Urinary bladder (tissue), 4 donors: ENCODE measurements around the gene ATF2. TPM values are rescaled to one million over a fixed set of nuclear protein-coding genes. Genes with fewer than 3 reads are reported as not detected.
"Not testable (repeated sequence)": the region's sequence is repeated elsewhere in the genome, so short reads cannot be mapped to it uniquely, and the experiment has no call there.

Source experiments
- DNase-seq: peaks from one replicate; pipeline ENCODE4 v3.0.0-alpha.2; 2015; ENCODE audit errors: extremely low spot score
- H3K27ac ChIP-seq: one replicate; pipeline ENCODE4 v1.5.1; 2013; ENCODE audit warnings: low read depth, mild to moderate bottlenecking, moderate library complexity
- H3K36me3 ChIP-seq: one replicate; pipeline ENCODE4 v1.6.1; 2013; ENCODE audit warnings: mild to moderate bottlenecking, moderate library complexity; ENCODE audit not compliant: insufficient read depth
- H3K4me1 ChIP-seq: one replicate; pipeline ENCODE4 v1.6.1; 2013; ENCODE audit warnings: mild to moderate bottlenecking, moderate library complexity; ENCODE audit not compliant: insufficient read depth
- H3K4me3 ChIP-seq: one replicate; pipeline ENCODE4 v1.5.1; 2013; ENCODE audit warnings: low read depth, low read length
- WGBS: extraction: QIAGEN DNeasy Blood & Tissue Kit; methylation state at CpG from one replicate; pipeline ENCODE4 v1.1.7; 2013; 5-methylcytosine and 5-hydroxymethylcytosine counted together
- polyA plus RNA-seq: library from polyadenylated mRNA; stranded (reverse); fragments of 200-250 nt; gene quantifications from one replicate; pipeline ENCODE4 v1.2.3, GENCODE V29; 2013
- total RNA-seq: library from RNA; depleted of rRNA; stranded (reverse); fragments of >200 nt; gene quantifications from one replicate; pipeline ENCODE4 v1.2.3, GENCODE V29; 2014
- donor health status: healthy with polysubstance abuse.
- donor health status: healthy.

ATF2 gene
- total and polyA plus RNA-seq, 2 donors = 20.4 to 117 TPM

DNA sequence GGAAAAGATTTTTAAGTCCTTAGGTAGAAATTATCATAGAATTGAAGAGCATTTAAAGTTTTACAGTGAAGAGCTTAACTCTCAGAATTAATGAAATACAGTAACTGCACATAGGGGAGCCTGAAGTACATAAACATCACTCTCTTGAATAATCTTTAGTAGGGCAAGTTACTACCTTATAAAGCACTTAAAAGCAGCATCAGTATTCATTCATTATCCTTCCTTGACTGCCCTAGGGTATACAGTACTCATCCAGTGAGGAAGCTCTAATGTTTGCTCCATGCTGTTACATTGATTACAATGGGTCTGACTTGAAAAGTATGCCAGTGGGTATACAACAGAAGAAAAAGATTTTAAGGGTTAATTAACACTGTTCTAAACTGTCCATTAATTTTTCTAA is 66.5 kb downstream of the ATF2 start:
- H3K4me1 ChIP-seq = no peaks in the 10 kb centered on the region
- no peak overlapping the region for H3K27ac ChIP-seq
- DNase-seq = no peak
- no peaks in the 10 kb centered on the region for H3K36me3 ChIP-seq
- H3K4me3 ChIP-seq = no peak overlapping the region

DNA sequence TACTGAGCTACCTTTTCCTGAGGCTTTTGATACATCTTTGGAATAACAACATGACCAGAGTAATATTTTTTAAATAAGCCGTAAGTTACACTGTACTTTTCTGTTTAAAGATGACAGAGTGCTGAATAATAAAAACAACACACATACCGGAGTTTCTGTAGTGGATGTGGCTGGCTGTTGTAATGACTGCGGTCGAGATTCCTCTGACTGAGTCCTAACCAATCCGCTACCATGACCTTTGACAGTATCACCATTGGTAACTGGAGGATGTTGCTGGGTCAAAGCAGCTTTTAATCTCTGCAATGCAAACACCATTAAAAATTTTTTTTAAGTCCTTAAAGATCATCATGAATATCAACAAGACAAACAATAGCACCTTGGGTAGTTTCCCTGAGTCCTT is 70.7 kb downstream of the ATF2 start:
- WGBS = 88% methylated on average over 5 of the region's 5 CpGs

GRCh38 chr2:175084117-175084516 is 83.9 kb downstream of the ATF2 start:
- DNase-seq, H3K4me1 ChIP-seq, H3K27ac ChIP-seq, H3K36me3 ChIP-seq, H3K4me3 ChIP-seq: not testable (repeated sequence)
- 99% methylated on average over 4 of the region's 4 CpGs for WGBS

More for the DNA sequence above, 70.7 kb downstream of the ATF2 start:
- DNase-seq = no peak
- Histone ChIP-seq H3K27ac (no peak overlapping the region), H3K36me3 (no peaks in the 10 kb centered on the region), H3K4me1 (no peaks in the 10 kb centered on the region), H3K4me3 (no peak overlapping the region)

DNA sequence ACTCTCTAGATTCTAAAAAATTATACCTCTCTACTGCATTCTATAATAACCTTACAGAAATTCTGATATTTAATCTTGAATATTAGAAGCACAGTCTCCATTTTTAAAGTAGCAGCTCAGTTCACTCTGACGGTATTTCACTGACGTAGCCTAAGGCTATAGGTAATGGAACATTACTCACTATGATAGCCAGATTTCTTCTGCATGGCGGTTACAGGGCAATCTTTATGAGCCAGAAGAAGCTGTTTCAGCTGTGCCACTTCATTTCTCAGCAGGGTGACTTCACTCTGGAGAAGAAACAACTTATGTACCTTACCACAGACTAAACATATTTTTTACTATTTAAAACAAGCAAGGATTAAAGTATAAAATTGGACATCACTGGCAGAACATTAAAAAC is 87.5 kb downstream of the ATF2 start:
- 85% methylated on average over 3 of the region's 3 CpGs for WGBS
- peaks cover 4% of the 10 kb centered on the region for H3K36me3 ChIP-seq

DNA sequence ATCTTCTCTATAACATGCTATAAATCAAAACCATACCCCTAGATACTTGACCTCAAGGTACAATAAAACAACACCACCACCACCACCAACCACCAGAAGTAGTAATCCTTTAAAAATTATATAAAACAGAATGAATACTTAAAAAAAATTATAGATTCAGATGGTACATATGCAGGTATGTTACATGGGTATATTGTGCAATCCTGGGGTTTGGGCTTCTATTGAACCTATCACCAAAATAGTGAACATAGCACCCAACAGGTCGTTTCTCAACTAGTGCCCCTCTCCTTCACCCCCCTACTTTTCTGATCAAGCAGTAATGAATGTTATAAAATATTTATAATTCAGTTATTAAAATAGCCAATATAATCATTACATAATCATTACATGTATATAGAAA is 91.7 kb downstream of the ATF2 start:
- no peak overlapping the region for H3K27ac ChIP-seq
- H3K4me3 ChIP-seq = no peak overlapping the region
- 95% methylated on average over 1 of the region's 1 CpG for WGBS
- no peak for DNase-seq
- H3K4me1 ChIP-seq = no peaks in the 10 kb centered on the region
- H3K36me3 ChIP-seq = peaks cover 7% of the 10 kb centered on the region

More for the DNA sequence above, 87.5 kb downstream of the ATF2 start:
- H3K4me3 ChIP-seq = no peak overlapping the region
- DNase-seq = no peak
- H3K4me1 ChIP-seq = no peaks in the 10 kb centered on the region
- H3K27ac ChIP-seq = no peak overlapping the region

DNA sequence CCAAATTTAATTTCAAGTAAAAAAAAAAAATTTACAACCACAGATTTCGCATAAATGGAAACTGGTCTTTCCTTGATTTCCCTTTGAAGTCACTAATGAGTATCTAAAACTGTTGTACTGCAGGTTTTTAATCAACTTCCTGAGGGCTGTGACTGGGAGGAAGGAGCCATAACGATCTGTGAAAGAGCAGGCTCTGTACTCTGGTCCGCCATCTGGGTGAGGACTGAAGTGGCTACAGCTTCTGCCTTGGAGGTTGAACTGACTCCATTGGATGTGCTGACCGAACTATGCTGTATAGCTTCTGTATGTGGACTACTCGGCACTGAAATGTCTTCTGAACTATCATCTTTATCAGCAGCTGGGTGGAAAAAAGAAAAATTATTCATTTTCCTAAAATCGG is 93.5 kb downstream of the ATF2 start:
- WGBS = 92% methylated on average over 6 of the region's 6 CpGs
- H3K4me3 ChIP-seq = no peak overlapping the region
- no peak for DNase-seq
- H3K4me1 ChIP-seq = no peaks in the 10 kb centered on the region
- H3K27ac ChIP-seq = no peak overlapping the region
- H3K36me3 ChIP-seq = peaks cover 4% of the 10 kb centered on the region

GRCh38 chr2:175068534-175068933 is 99.5 kb downstream of the ATF2 start:
- no peak for DNase-seq
- Histone ChIP-seq H3K36me3 (no peaks in the 10 kb centered on the region), H3K4me3 (no peak overlapping the region), H3K4me1 (no peaks in the 10 kb centered on the region), H3K27ac (no peak overlapping the region)
- 92% methylated on average over 1 of the region's 1 CpG for WGBS

GRCh38 chr2:175066411-175066810 is 101.6 kb downstream of the ATF2 start:
- 91% methylated on average over 4 of the region's 4 CpGs for WGBS
- Histone ChIP-seq H3K36me3 (no peaks in the 10 kb centered on the region), H3K4me3 (no peak overlapping the region), H3K4me1 (no peaks in the 10 kb centered on the region), H3K27ac (no peak overlapping the region)
- no peak for DNase-seq

DNA sequence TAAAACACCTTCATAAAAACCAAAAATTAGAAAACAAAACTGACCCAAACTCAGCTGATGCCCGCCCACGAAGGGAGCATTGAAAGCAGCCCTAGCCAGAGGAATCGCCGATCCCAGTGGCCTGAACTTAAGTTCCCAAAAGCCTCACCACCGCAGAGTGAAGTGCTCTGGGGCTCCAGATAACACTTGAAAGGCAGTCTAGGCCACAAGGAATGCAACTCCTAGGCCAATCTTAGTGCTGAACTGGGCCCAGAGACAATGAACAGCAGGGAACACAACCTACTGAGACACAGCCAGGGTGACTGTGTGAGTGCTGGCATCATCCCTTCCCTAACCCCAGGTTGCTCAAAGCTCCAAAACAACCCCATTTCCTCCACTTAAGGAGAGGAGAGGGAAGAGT is 103.2 kb downstream of the ATF2 start:
- Histone ChIP-seq H3K36me3 (no peaks in the 10 kb centered on the region), H3K27ac (no peak overlapping the region), H3K4me3 (no peak overlapping the region), H3K4me1 (no peaks in the 10 kb centered on the region)
- WGBS = 98% methylated on average over 5 of the region's 5 CpGs
- DNase-seq = no peak

DNA sequence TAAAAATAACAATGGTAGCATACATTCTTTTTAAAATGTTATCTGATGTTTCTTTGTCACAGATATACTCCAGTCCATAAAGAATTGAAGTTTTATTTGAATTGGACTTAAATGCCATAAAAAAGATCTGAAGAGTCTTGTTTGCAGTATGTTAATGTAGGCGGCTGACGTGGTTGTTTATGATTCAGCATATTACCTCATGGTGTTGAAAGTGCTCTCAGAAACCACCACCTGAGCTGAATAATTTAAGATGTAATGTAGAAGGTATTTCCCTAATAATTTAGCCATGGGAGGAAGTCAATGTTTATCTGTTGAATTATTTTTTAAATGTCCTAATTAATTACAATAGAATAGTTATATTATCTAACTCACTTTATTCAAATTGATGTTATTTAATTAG is 104.3 kb downstream of the ATF2 start:
- H3K27ac ChIP-seq = no peak overlapping the region
- 97% methylated on average over 2 of the region's 2 CpGs for WGBS
- no peaks in the 10 kb centered on the region for H3K36me3 ChIP-seq
- H3K4me1 ChIP-seq = no peaks in the 10 kb centered on the region
- no peak overlapping the region for H3K4me3 ChIP-seq
- no peak for DNase-seq

- H3K4me1 ChIP-seq = no peaks in the 10 kb centered on the region
- DNase-seq = no peak
- 94% methylated on average over 10 of the region's 10 CpGs for WGBS
- no peak overlapping the region for H3K27ac ChIP-seq
- H3K36me3 ChIP-seq = no peaks in the 10 kb centered on the region
- no peak overlapping the region for H3K4me3 ChIP-seq
Observed at GRCh38 chr2:175062787-175063585, 105.0 kb downstream of the ATF2 start.

DNA sequence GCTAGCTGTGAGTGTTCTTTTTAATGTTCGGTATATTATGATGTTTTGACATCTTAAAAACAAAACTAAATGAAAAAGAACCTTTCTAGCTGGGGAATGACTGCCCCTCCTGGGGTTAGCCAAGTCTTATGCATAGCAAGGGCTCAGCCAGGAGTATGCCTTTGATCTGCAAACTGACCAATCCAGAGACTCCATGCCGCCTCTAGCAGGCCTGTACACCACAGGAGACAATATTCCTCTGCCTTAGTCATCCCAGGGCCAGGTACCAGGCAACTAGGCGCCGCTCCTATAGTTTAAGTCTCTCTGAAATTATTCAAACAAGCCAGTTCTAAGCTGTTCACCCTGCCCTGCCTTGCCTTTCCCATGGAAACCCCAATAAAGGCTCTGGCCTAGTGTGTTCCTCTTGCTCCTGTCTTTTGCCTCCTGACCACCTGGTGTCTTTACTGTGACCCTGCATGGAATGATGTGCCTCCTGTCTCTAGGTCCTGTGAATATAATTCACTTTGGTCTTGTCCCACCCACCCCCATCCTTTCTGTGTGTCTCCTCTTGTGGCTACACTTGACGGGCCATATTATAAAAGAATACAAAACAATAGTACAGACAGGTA is 110.8 kb downstream of the ATF2 start:
- DNase-seq = no peak
- Histone ChIP-seq H3K4me1 (no peaks in the 10 kb centered on the region), H3K27ac (no peak overlapping the region), H3K36me3 (no peaks in the 10 kb centered on the region), H3K4me3 (no peak overlapping the region)
- 91% methylated on average over 5 of the region's 5 CpGs for WGBS

- Histone ChIP-seq H3K27ac (no peak overlapping the region), H3K4me1 (no peaks in the 10 kb centered on the region), H3K4me3 (no peak overlapping the region), H3K36me3 (no peaks in the 10 kb centered on the region)
- no peak for DNase-seq
Observed at GRCh38 chr2:175055993-175056392, 112.0 kb downstream of the ATF2 start.

DNA sequence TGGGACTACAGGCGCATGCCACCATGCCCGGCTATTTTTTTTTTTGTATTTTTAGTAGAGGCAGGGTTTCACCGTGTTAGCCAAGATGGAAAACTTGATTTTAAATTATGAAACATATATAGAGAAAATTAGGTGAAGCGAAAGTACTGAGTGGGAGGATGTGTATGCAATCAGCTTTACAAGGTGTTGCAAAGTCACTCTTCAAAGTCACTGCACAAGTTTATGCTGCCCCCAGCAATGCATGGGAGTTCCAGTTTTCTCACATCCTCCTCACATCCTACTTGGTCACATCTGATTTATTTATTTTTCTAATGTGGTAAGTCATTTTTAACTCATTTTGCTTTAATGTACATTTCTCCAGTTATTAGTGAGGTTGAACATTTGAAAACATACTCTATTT is 113.7 kb downstream of the ATF2 start:
- Histone ChIP-seq H3K36me3 (no peaks in the 10 kb centered on the region), H3K4me1 (no peaks in the 10 kb centered on the region), H3K27ac (no peak overlapping the region), H3K4me3 (no peak overlapping the region)
- DNase-seq = no peak
- 95% methylated on average over 4 of the region's 4 CpGs for WGBS
